Activated CD8-positive, alpha-beta T cell treated with anti-CD3 and anti-CD28 coated beads for 36 hours (primary cell): ENCODE measurements around the gene SEZ6L. TPM values are rescaled to one million over a fixed set of nuclear protein-coding genes. Genes with fewer than 3 reads are reported as not detected.

Experiments
- ATAC-seq: fragments of 200-7000 bp; cut with Tn5 transposase; one replicate; pipeline ENCODE4 v1.10.0; 2021; ENCODE audit warnings: mild to moderate bottlenecking, moderate library complexity
- CTCF ChIA-PET: fragments of 350-600 bp; sonication (Branson Sonifier 250); formaldehyde crosslinking; loops from one replicate; lab custom pipeline; 2021; ENCODE audit warnings: antibody characterized with exemption; lab: Charles Lee
- POLR2A ChIA-PET: fragments of 350-600 bp; sonication (Branson Sonifier 250); formaldehyde crosslinking; loops from one replicate; lab custom pipeline; 2021; ENCODE audit warnings: antibody characterized with exemption; lab: Charles Lee
- DNase-seq: peaks from one replicate; pipeline ENCODE4 v3.0.0-alpha.2; 2020
- H3K27ac Mint-ChIP-seq: one replicate; pipeline ENCODE4 v1.8.0; 2021; ENCODE audit warnings: mild to moderate bottlenecking, mixed read lengths
- H3K27me3 Mint-ChIP-seq: one replicate; pipeline ENCODE4 v1.8.0; 2021; ENCODE audit warnings: mixed read lengths
- H3K36me3 Mint-ChIP-seq: one replicate; pipeline ENCODE4 v1.8.0; 2021; ENCODE audit warnings: low read depth, mixed read lengths
- H3K4me1 Mint-ChIP-seq: one replicate; pipeline ENCODE4 v1.8.0; 2021; ENCODE audit warnings: low read depth, mixed read lengths
- H3K4me3 Mint-ChIP-seq: one replicate; pipeline ENCODE4 v1.8.0; 2021; ENCODE audit warnings: mild to moderate bottlenecking, moderate library complexity, mixed read lengths
- H3K9me3 Mint-ChIP-seq: one replicate; pipeline ENCODE4 v1.8.0; 2021; ENCODE audit warnings: mixed read lengths
- CTCF ChIP-seq: fragments of 200-600 bp; IDR thresholded peaks from one replicate; pipeline ENCODE4 v1.8.0; 2022; ENCODE audit warnings: antibody characterized with exemption, mild to moderate bottlenecking
- intact Hi-C: fragments of 100-400 bp; cut with micrococcal nuclease; formaldehyde crosslinking; loops from one replicate; pipeline ENCODE4 v1.10.0; 2022
- total RNA-seq, 2 experiments: library from RNA; stranded (reverse); gene quantifications; one replicate each; pipeline ENCODE4 v1.2.3, GENCODE V29; 2021

The SEZ6L gene
- total RNA-seq, 2 experiments from 2014 or later: not detected

GRCh38 chr22:26418620-26419019, 249.4 kb downstream of the SEZ6L start:
- no peak overlapping the region for H3K27ac Mint-ChIP-seq
- TF ChIP-seq CTCF: no peak
- peaks cover 1% of the 10 kb centered on the region for H3K36me3 Mint-ChIP-seq
- no peak for ATAC-seq
- ChIA-PET POLR2A (interaction anchor here (1.0 kb wide), 2 partner anchors 13 to 42 kb away, joined by 3 to 4 read pairs; no protein-coding TSS in a partner anchor), CTCF (interaction anchor here (1.0 to 3.5 kb wide), 2 partner anchors 12 to 51 kb away, joined by 4 to 15 read pairs; no protein-coding TSS in a partner anchor)
- no peak for DNase-seq
- intact Hi-C loops: no loop called here
- H3K4me3 Mint-ChIP-seq: no peak overlapping the region
- H3K4me1 Mint-ChIP-seq: no peaks in the 10 kb centered on the region
- H3K9me3 Mint-ChIP-seq: peaks cover 6% of the 10 kb centered on the region
- H3K27me3 Mint-ChIP-seq: peaks cover 2% of the 10 kb centered on the region

- no peak for TF ChIP-seq CTCF
- no peak for ATAC-seq
These were observed 257.7 kb downstream of the SEZ6L start for GRCh38 chr22:26426924-26427323.

GRCh38 chr22:26428515-26429457, 259.5 kb downstream of the SEZ6L start, which contains the start of gene ASPHD2:
Gene ASPHD2, plus strand, starts transcription at chr22:26429260. Its CDS starts 4,356 bp downstream, at chr22:26433616.
- peaks cover 51% of the 10 kb centered on the region for H3K4me1 Mint-ChIP-seq
- intact Hi-C loops: no loop called here
- peaks cover under 1% of the 10 kb centered on the region for H3K9me3 Mint-ChIP-seq
- DNase-seq (peak; percentile 85), ATAC-seq (peak; percentile 88)
- H3K36me3 Mint-ChIP-seq: peaks cover 20% of the 10 kb centered on the region
- CTCF ChIA-PET: interaction anchor here (1.1 to 3.3 kb wide), 4 partner anchors 32 to 244 kb away, joined by 3 to 18 read pairs (median 4); partner anchors contain the start of genes HPS4 and SRRD
- POLR2A ChIA-PET: interaction anchor here (0.6 to 2.2 kb wide), 5 partner anchors 8 to 319 kb away, joined by 3 to 5 read pairs (median 4); partner anchors contain the start of genes HPS4 and SRRD
- peak within 1 kb of the TSS; percentile 100 for H3K27ac Mint-ChIP-seq
- H3K4me3 Mint-ChIP-seq: peak within 1 kb of the TSS; percentile 100
- H3K27me3 Mint-ChIP-seq: peaks cover 5% of the 10 kb centered on the region
- no peak for TF ChIP-seq CTCF

More at GRCh38 chr22:26426924-26427323, 257.7 kb downstream of the SEZ6L start:
- Mint-ChIP-seq H3K27ac (peak overlapping the region; percentile 30), H3K27me3 (peaks cover 5% of the 10 kb centered on the region), H3K36me3 (peaks cover 9% of the 10 kb centered on the region), H3K4me1 (peaks cover 34% of the 10 kb centered on the region), H3K9me3 (peaks cover 8% of the 10 kb centered on the region), H3K4me3 (peak overlapping the region; percentile 41)
- intact Hi-C loops: no loop called here
- CTCF ChIA-PET: no interaction called here
- DNase-seq: no peak
- POLR2A ChIA-PET: no interaction called here

- Mint-ChIP-seq H3K27ac (peak overlapping the region; percentile 82), H3K9me3 (no peaks in the 10 kb centered on the region), H3K4me3 (peak overlapping the region; percentile 74), H3K4me1 (peaks cover 54% of the 10 kb centered on the region), H3K36me3 (peaks cover 29% of the 10 kb centered on the region), H3K27me3 (peaks cover 5% of the 10 kb centered on the region)
- no peak for TF ChIP-seq CTCF
- peak; percentile 28 for DNase-seq
- POLR2A ChIA-PET: interaction anchor here (1.0 to 2.2 kb wide), 5 partner anchors 24 to 214 kb away, joined by 4 to 5 read pairs (median 5); partner anchors contain the start of genes HPS4 and SRRD
- peak; percentile 2 for ATAC-seq
- CTCF ChIA-PET: interaction anchor here (1.1 to 3.3 kb wide), 9 partner anchors 9 to 243 kb away, joined by 3 to 18 read pairs (median 5); partner anchors contain the start of genes HPS4 and SRRD
- intact Hi-C loops: no loop called here
These were observed 260.4 kb downstream of the SEZ6L start for GRCh38 chr22:26429458-26430286.
